Activated effector memory CD4-positive, alpha-beta T cell treated with anti-CD3 and anti-CD28 coated beads, Interleukin-2, amount 50 U/mL, for 16 hours (primary cell): ENCODE data around the gene OR1K1.
"Not testable (repeated sequence)": the region's sequence is repeated elsewhere in the genome, so short reads cannot be mapped to it uniquely, and the experiment has no call there.

ENCODE experiments used
- DNase-seq: peaks from one replicate; pipeline ENCODE4 v3.0.0-alpha.2; 2020

Gene OR1K1

DNA sequence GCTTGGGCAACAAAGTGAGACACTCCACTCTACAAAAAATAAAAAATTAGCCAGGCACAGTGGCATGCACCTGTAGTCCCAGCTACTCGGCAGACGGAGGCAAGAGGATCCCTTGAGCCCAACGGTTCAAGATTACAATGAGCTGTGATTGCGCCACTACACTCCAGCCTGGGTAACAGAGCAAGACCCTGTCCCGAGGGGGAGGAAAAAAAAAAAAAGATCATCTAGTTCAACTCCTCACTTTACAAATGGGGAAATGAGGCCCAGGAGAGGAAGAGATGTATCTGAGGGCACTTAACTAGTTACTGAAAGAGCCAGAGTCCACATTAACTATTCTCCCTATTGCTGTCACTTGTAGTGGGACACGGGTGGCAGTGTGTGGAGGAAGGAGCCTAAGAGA, 14.6 kb downstream of the OR1K1 start:
- no peak for DNase-seq

DNA sequence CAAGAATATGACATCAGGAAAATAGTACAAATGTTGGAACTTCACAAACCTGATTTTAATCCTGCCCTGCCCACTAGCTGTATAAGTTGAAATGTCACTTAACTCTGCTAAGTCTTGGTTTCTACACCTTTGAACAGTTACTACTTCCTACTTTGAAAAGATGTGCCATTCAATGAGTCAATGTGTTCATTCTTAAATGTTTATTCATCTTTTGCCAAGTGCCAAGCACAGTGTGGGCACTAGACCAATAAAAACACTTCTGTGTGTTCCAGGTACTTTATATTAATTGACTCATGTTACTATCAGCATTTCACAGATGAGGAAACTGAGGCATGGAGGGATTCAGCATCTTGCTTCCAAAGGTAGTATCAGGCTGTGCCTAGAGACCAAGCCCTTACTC, 15.6 kb downstream of the OR1K1 start:
- no peak for DNase-seq

DNA sequence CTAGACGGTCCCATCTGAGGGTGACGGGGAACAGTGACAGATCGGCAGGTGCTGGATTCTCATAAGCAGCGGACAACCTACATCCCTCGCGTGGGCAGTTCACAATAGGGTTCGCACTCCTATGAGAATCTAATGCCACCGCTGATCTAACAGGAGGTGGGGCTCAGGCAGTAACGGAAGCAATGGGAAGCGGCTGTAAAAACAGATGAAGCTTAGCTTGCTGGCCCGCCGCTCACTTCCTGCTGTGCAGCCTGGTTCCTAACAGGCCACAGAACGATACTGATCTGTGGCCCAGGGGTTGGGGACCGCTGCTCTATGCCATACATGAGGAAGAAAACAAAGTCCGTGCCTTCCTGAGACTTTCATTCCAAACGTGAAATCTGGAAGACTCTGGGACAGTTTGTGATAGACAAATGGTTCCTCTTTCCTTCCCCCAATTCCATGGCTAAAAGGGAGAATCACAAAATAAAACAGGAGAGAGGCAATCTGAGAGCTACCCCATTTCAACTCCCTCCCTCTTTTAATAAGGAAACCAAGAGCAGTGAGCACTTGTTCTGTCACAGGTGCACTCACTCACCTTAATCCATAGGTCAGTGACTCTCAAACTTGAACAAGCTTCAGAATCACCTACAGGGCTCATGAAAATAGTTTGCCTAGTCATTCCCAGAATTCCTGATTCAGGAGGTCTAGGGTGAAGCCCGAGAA, 16.4 kb downstream of the OR1K1 start:
- DNase-seq, result peak; percentile 79

DNA sequence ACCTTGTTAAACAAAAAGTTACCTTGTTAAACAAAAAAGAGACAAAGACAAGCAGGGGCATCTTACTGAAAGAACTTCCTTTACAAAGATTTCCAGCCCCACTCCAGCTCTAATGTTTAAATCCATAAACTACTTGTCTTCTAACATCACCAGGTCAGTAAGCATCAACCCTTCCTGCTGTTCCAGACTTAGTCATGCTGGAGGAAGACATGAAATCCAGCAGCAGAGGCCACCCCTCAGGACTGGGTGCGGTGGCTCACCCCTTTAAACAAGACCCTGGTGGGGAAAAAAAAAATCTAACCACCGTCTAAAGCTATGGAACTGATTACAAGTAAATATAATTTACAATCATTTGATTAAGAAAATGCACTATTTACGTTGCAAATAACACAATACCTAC, 19.4 kb downstream of the OR1K1 start:
- DNase-seq, result no peak

DNA sequence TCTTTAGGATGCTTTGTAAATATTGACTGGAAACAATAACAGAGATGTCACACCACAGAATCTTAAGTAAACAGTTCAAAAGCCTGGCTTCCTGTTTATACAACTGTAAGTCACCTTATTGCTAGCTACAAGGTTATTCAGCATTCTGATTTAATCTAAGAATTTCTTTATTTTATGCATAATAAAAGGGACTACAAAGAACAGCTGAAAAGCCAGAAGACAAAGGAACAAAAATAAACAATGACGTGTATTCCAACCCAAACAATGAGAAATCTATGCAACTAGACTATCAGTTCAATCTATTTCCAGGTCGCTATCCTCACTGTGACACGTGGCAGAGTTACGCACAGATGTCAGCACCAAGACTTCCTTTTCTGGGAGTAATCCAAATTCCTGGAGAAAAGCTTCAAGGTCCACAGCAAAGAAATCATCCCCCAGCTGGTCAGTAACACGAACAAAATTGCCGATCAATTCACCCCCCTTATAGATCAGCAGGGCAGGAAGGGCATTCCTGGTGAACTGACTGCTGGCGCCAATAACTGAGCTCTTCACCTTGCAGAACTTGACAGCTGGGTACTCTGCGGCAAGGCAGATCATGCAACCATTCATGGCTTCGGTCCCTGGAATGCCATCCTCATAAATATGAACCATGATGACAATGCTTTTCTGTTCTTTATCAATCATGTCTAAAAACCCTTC, 20.0 kb downstream of the OR1K1 start:
- no peak for DNase-seq

DNA sequence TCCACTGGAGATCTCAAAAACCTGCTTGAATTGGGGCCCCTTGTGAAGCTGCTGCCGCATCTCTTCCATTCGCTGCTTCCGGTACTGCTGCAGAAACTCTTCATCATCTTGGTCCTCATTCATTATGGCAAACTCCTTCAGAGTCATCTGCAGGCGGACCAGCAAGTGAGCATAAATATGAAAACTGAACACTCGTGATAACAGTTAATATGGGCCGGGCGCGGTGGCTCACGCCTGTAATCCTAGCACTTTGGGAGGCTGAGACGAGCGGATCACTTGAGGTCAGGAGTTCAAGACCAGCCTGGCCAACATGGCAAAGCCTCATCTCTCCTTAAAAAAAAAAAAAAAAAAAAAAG, 20.5 kb downstream of the OR1K1 start:
- no peak for DNase-seq

DNA sequence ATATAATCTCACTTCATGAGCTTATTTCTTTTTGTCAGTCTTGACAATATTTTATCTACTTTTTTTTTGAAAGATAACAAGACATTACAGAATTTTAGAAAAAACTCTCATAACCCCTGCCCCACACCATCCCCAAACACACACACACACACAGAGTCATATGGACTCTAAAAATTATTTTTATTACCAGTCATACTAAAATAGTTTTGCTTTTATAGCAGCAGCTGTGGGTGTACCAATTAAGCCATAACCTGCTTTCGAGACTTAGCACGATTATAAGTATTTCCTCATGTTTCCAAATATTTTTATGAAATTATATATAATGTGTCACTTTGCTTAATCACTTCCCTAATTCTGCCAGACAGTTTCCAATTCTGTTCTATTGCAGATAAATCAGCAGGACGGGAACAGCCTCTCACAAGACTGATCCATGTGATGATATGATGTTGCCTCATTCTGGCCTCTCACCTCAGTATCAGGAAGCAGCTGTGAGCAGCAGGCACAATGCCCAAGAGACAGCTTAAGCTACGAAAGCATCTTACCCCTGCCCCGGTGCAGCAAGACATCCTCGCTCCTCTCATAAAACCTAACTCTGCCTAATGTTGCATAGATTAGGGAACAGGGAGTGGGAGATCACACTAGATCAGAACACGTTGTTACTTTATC, 21.5 kb downstream of the OR1K1 start:
- DNase-seq, result no peak

DNA sequence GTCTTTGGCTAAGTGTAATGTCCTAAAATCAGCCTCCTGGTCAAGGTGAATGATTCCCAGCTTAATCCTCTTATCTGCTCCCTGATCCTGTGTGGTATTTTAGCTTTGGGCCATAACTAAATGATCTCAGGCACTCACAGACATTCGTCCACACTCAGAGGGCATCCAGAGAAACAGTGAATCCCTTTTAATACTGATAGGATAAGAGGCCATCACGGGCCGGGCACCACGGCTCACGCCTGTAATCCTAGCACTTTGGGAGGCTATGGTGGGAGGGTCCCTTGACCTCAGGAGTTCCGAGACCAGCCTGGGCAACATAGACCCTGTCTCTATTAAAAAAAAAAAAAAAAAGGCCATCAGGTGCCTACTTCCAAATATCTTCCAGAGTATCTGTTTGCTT, 22.1 kb downstream of the OR1K1 start:
- no peak for DNase-seq

DNA sequence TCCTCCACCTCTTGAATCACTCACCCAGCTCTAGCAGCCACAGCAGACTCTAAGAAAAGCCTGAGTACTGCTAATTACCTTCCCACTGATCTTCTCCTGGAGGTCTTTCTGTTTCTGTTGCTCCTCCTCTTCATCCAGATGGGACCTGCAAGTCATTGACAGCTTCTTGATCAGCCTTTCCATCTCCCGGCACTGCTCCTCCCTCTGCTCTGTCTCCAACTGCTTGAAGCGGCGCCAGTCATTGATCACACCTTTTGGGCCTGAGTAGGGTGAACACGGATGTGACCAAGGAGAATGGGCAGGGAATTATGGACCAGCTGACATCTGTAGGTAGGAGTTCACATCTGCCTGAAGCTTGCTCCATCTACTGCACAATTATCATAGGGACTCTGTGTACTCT, 23.0 kb downstream of the OR1K1 start:
- DNase-seq, result no peak

DNA sequence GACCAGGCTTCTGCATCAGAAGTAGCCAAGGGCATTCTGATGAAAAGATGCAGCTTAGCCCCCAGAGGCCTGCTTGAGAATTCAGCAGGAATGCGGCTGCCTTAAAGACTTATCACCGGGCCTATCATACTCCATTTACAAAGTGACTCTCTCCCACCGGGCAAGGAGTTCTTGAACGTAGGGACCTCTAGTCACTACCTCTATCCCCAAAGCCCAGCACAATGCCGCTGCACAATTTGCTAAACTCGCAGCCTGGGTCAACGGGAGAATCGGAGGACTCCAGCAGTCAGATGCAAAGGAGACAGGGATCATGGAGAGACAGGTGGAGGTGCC, 27.8 kb downstream of the OR1K1 start:
- no peak for DNase-seq

DNA sequence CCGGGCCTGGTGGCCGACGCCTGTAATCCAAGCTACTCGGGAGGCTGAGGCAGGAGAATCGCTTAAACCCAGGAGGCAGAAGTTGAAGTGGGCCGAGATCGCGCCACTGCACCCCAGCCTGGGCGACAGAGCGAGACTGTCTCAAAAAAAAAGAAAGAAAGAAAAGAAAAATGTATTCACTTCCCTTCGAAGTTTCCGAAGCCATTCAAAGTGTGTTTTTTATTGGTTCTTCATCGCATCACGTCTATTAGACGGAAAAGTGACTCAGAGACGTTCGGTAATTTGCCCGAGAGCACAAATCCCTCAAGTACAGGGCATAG, 29.0 kb downstream of the OR1K1 start:
- DNase-seq, result not testable (repeated sequence)

DNA sequence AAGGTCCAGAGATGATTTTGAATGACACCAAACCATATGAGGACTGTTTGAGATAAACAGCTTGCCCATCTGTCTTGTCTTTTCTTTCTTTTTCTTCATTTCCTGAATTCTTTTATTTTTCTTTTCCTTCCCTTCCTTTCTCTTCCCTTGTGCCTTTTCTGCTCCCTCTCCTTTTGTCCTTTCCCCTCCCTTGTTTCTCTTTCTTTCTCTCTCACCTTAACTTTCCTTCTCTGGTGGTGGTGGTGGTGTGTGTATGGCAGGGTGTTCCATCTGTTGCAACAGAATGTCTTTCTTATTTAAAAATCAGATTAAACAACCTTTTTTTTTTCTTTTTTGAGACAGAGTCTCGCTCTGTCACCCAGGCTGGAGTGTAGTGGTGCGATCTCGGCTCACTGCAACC, 32.3 kb downstream of the OR1K1 start:
- DNase-seq, result no peak

DNA sequence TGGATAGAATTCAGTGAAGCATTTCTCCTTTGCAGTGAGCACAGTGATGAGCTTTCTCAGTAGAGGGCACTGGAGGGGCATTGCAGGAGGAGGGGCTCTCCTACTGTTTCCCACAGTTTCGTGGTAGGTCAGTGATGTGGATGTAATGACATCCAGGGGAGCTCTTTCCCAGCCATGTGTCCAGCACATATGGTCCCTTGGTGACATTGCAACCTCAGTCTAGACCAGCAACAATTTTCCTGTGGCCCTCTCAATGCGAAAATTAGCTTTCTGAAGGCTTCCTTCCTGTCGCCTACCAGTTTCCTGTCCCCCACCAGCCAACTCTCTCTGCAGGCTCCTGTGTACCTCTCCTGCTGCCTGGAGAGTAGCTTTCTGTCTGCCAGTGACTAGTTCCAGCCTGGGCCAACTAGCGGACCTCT, 35.4 kb downstream of the OR1K1 start:
- peak; percentile 66 for DNase-seq

DNA sequence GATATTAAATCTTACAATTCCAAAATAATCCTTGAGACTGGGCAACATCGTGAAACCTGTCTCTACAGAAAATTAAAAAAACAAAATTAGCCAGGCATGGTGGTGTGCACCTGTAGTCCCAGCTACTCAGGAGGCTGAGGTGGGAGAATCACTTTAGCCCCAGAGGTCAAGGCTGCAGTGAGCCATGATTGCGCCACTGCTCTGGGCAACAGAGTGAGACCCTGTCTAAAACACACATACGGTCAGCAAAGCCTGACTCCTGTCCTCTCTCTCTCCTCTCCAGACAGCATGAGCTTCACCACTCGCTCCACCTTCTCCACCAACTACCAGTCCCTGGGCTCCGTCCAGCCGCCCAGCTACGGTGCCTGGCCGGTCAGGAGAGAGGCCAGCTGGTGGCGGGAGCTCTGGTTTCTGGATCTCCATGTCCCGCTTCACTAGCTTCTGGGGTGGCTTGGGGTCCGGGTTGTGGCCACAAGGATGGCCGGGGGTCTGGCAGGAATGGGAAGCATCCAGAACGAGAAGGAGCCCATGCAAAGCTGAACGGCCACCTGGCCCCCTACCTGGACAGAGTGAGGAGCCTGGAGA, 37.4 kb downstream of the OR1K1 start:
- no peak for DNase-seq

DNA sequence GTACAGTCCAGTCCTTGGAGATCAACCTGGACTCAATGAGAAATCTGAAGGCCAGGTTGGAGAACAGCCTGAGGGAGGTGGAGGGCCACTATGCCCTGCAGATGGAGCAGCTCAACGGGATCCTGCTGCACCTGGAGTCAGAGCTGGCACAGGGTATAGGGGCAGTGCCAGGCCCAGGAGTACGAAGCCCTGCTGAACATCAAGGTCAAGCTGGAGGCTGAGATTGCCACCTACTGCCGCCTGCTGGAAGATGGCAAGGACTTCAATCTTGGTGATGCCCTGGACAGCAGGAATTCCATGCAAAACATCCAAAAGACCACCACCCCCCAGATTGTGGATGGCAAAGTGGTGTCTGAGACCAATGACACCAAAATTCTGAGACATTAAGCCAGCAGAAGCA, 38.5 kb downstream of the OR1K1 start:
- not testable (repeated sequence) for DNase-seq

DNA sequence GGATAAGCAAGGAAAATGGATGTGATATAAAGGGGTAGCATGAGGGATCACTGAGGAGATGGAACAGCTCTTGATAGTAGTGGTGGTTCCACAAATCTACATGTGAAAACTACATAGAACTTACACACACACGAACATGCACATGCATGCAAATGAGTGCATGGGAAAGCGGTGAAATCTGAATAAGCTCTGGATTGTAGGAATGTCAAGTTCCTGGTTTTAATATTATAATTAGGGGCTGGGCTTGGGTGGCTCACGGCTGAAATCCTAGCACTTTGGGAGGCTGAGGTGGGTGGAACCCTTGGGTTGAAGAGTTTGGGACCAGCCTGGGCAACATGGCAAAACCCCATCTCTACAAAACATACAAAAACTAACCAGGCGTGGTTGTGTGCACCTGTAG, 41.6 kb downstream of the OR1K1 start:
- DNase-seq, result no peak

DNA sequence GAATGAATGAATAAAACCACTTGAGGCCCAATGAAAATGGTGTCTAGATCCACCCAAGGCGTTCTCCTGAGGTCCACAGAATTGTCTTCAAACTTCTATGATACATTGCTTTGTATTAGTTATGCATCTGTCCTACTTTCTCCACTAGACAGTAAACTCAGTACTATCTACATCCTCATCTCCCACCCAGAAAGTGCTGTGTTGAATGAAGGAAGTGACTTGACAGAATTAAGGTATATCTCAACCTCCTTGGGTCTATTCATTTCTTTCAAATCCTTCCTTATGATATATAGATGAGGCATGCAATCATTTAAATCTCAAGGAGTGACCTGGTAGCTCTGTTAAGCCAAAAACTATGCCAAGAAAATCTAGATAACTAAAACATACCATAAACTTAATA, 44.2 kb downstream of the OR1K1 start:
- DNase-seq, result no peak

DNA sequence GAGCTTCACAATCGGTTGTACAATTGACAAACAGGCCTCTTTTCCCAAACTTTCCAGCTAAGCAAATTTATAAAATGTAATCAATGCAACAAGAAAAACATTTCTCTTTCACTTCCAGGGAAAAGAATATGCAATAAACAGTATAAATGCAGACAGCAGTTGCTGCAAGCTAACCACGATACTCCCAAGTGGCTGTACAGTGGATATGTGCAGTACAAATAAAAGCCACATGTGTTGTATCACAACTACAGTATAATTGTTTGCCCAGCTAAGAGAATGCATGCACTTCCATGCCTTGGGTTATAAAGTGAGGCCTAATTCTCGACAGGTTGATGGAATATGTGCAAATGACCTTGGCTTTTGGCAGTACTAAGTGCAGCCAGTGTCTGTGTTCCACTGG, 45.2 kb downstream of the OR1K1 start:
- no peak for DNase-seq

DNA sequence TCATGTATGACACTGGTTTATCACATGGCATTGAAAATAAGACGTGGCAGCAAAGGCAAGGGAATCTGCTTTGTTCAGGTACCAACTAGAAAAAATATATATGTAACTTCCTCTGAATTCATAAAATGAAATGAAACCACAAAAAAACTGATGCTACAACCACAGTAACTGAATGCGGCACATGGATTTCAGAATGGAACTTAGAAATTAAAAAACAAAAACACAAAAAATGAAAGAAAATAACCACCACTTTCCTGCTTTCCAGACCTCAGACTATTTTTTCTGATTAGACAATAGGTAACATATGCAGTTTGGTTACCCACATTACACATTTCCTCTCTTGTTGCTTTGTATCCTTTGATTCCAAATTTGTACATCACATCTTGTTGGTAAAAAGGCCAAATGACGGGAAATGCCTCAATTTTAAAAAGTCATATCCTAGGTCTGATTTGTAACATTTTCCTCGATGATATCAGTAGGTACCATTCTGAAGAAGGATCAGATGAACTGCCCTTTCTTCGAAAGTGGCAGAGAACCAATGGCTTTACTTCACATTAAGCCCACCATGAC, 46.5 kb downstream of the OR1K1 start:
- DNase-seq, result no peak

DNA sequence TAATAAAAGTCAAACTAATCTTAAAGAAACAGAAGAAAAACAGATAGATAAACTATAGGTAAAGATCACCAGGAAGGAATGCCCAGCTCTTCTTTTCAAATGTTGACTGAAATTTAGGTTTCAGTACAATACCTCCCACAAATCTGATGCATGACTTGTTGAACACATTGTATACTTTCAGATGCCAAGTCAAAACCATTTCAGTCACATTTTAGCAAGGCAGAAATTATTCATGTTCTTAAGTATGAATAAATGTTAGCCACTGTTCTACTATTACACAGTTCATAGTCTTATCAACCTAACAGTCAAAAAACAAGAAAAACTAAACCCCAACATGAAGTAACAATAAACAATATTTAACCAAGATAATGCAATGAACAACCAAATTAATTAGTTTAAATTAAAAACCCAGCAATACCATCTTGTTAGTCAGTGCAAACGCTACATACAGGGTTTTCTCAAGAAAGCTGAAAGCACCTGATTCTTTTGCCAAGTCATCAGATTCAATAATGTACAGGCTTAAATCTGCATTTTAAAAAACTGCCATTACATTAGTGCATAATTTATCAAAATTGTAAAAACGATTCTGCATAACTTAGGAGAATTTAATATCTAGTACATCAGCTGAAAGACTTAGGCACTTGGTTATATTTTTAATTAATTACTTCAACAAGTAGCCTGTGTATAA, 48.5 kb downstream of the OR1K1 start:
- no peak for DNase-seq
